ES-I3 (cell line): ENCODE results near the gene SSNA1.

Source experiments
- H3K36me3 ChIP-seq: 2 replicates; pipeline ENCODE4 v1.6.1; 2013; ENCODE audit warnings: mild to moderate bottlenecking, low read length, control low read depth, moderate library complexity; ENCODE audit not compliant: insufficient read depth
- H3K4me1 ChIP-seq: 2 replicates; pipeline ENCODE4 v1.6.1; 2013; ENCODE audit warnings: mild to moderate bottlenecking, control low read depth, low read length; ENCODE audit not compliant: insufficient read depth
- H3K9ac ChIP-seq: 2 replicates; pipeline ENCODE4 v1.6.1; 2013; ENCODE audit warnings: low read depth, mild to moderate bottlenecking, low read length, moderate library complexity
- H3K9me3 ChIP-seq: 2 replicates; pipeline ENCODE4 v1.6.1; 2013; ENCODE audit warnings: mild to moderate bottlenecking, low read length, moderate library complexity; ENCODE audit not compliant: control insufficient read depth, insufficient read depth

Gene SSNA1

DNA sequence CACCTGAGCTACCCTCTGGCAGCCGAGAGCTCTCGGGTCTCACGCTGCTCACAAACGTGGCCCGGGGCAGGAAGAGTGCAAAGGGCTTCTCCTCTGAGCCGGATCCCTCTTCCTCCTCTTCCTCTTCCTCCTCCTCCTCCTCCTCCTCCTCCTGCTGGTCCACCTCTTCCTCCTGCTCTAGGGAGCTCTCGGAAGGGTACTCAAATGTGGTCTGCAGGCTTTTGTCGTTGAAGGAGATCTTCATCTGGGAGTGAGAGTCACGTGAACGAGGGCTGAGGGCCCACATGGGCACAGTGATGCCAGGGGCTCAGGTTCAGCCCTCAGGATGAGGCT lies 3.9 kb downstream of the SSNA1 start:
- Histone ChIP-seq H3K9me3 (no peaks in the 10 kb centered on the region), H3K4me1 (peaks cover 6% of the 10 kb centered on the region; the same call in 1 of the 2 replicates), H3K36me3 (no peaks in the 10 kb centered on the region), H3K9ac (no peak overlapping the region)

DNA sequence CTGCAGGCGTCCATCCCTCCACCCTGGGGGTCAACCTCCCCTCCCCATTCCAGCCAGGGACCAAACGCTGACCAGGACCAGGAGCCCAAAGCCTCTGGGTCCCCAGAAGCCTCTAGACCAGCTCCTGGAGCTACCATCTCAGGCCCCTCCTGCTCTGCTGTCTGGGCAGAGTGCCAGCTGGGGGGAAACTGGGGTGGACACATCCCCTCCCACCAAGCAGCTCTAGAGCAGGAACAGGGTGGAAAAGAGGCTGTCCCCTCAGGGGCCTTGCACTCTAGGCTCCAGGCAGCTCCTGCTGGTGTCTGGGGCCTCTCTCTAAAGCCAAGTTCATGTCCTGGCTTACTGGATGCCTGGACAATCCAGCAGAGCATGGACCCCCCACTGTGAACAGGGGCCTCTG lies 4.4 kb downstream of the SSNA1 start:
- Histone ChIP-seq H3K36me3 (no peaks in the 10 kb centered on the region), H3K4me1 (peaks cover 6% of the 10 kb centered on the region; the same call in 1 of the 2 replicates), H3K9ac (no peak overlapping the region), H3K9me3 (no peaks in the 10 kb centered on the region)

DNA sequence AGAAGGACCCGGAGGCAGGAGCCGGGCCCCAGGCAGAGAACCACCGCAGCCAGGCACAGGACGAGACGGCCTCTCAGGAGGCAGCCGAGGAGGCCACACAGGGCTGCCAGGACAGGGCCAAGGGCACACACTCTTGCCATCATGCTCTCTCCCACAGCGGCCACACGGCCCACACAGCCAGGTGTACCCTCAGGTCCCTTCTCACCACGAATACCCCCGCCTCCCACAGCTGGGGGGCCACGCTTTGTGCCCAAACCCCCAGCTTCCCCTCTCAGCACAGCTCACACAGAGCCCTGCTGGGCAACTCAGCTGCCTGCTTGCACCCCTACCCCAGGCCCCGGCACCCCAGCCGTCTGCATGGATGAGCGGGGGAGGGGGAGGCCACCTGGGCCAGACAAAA lies 5.3 kb downstream of the SSNA1 start:
- Histone ChIP-seq H3K9ac (no peak overlapping the region), H3K9me3 (no peaks in the 10 kb centered on the region), H3K4me1 (peaks cover 6% of the 10 kb centered on the region; the same call in 1 of the 2 replicates), H3K36me3 (no peaks in the 10 kb centered on the region)

DNA sequence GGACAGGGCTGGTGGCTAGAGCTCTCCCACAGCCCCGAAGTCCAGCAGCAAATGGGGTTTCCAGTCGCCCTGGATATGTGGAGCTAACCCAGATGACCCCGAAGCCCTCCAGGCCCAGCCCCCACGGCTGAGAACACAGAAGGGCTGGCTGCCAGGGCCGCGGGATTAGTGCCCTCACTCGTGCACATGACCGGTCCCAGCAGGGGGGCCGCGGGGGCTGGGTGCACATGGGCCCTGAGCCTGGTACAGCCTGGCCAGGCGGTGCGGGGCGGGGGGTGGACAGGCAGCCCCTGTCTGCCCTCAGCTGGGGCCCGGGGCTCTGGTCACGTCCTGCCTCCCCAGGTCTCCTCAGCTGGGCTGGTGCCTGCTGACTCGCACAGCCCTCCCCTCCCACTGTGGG lies 5.9 kb downstream of the SSNA1 start:
- no peak overlapping the region for H3K9ac ChIP-seq
- peaks cover 3% of the 10 kb centered on the region; the same call in 1 of the 2 replicates for H3K4me1 ChIP-seq
- no peaks in the 10 kb centered on the region for H3K36me3 ChIP-seq
- H3K9me3 ChIP-seq = no peaks in the 10 kb centered on the region

GRCh38 chr9:137194909-137195308 lies 6.4 kb downstream of the SSNA1 start:
- Histone ChIP-seq H3K9me3 (no peaks in the 10 kb centered on the region), H3K36me3 (no peaks in the 10 kb centered on the region), H3K9ac (no peak overlapping the region), H3K4me1 (no peaks in the 10 kb centered on the region; the same call in 1 of the 2 replicates)

GRCh38 chr9:137195525-137196220 lies 7.2 kb downstream of the SSNA1 start:
- Histone ChIP-seq H3K9me3 (no peaks in the 10 kb centered on the region), H3K4me1 (no peaks in the 10 kb centered on the region; the same call in 1 of the 2 replicates), H3K9ac (no peak overlapping the region), H3K36me3 (no peaks in the 10 kb centered on the region)

DNA sequence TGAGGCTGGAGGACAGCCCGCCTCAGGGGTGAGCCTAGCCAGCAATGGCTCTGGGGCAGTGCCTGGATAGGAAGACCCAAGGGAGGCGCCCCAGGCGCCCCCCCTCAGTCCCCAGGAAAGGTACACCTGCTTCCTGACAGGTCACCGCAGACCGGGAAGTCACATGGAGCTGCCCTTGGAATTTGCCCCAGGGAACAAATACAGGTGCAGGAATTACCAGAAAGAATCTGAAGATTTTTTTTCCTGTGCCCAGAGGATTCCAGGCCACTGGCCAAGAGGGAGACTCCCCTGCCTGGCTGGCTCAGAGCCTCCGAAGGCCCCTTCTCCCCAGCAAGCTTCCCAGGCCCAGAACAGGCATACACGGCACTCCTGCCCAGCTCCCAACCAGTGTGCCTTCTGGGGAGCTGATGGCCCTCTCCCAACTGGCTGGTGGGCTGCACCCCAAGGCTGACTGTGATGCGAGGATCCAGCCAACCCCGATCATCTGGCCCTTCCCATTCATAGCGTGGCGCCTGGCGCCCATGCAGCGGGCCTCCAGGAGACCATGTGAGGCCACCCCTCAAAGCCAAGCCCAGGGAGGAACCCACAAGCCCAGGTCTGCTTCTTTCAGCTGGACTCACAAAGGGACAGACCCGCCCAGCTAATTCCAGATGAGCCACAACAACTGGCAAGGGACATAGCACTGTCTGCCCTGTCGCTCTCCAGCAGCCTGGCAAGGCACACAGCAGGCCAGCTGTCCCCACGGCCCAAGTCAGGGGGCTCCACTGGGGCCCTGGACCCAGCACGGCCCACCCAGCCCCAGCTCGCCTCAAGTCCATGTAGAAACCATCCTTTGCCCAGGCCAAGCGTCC lies 9.8 kb downstream of the SSNA1 start:
- Histone ChIP-seq H3K9ac (no peak overlapping the region), H3K4me1 (no peaks in the 10 kb centered on the region; the same call in 1 of the 2 replicates), H3K9me3 (no peaks in the 10 kb centered on the region), H3K36me3 (no peaks in the 10 kb centered on the region)

DNA sequence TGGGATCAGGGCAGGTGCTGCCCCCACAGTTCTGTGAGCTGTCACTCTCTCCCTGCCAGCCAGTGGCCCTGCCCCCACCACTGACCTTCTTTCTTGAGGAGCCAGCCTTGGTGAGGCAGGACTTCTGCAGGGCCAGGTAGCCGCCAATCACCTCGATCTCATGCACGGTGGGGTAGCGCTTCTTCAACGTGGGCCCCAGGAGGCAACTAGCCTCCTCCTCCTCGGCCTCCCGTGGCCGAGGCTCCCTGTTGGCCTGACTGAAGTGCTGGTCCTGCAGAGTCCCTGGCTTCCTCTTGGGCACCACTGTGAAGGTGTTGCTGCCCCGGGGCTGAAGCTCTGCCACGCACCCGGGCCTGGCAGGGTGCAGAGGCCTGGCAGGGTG lies 10.4 kb downstream of the SSNA1 start:
- no peaks in the 10 kb centered on the region for H3K9me3 ChIP-seq
- peak overlapping the region; percentile 32; the same call in 1 of the 2 replicates for H3K9ac ChIP-seq
- H3K4me1 ChIP-seq = peaks cover under 1% of the 10 kb centered on the region; the same call in 1 of the 2 replicates
- H3K36me3 ChIP-seq = no peaks in the 10 kb centered on the region

GRCh38 chr9:137199411-137200121 lies 11.1 kb downstream of the SSNA1 start:
- H3K9me3 ChIP-seq = no peaks in the 10 kb centered on the region
- peak overlapping the region; percentile 32; the same call in 1 of the 2 replicates for H3K9ac ChIP-seq
- H3K4me1 ChIP-seq = peaks cover 6% of the 10 kb centered on the region
- H3K36me3 ChIP-seq = no peaks in the 10 kb centered on the region

DNA sequence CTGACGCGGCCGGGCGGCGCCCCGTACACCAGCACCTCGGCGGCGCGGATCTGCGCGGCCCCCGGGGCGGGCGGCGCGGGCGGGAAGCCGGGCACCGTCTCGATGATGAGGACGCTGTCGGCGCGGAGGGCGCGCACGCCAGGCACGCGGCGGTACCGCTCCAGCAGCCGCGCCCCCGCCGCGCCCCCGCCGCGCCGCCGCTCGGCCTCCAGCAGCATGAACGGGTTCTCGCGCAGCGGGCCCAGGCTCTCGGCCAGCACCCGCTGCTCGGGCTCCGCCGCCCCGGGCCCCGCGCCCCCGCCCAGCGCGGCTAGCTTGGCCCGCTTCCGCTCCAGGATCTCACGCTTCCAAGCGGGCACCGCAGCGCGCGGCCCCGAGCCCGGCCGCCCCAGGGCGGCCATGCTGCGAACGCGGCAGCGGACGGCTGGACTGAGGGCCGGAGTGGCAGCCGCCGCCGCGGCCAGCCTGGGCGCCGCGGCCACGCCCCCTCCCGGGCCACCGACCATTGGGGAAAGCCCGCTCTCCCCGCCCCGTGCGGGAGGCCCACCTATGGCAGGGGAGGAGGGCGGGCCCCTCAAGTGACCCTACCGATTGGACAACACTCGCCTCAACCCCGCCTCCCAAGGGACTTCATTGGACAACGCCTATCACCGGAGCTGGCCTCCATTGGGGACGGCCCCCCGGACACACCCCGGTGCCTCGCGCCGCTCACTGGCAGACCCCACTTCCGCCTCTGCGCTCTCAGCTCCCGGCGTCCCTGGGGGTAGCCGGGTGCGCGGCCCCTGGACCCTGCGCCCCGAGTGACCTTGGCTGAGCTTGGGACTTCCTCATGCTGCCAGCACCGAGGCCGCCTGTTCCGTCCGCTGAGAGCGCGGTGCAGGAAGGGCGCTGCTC lies 12.1 kb downstream of the SSNA1 start, which contains the start of gene TPRN:
TPRN (minus strand) TSS at position 431 of the 894 bp plus-strand sequence; CDS start at position 401, 30 bp downstream.
- Histone ChIP-seq H3K4me1 (peaks cover 6% of the 10 kb centered on the region), H3K9me3 (no peaks in the 10 kb centered on the region), H3K36me3 (no peaks in the 10 kb centered on the region), H3K9ac (peak within 1 kb of the TSS; percentile 69)

DNA sequence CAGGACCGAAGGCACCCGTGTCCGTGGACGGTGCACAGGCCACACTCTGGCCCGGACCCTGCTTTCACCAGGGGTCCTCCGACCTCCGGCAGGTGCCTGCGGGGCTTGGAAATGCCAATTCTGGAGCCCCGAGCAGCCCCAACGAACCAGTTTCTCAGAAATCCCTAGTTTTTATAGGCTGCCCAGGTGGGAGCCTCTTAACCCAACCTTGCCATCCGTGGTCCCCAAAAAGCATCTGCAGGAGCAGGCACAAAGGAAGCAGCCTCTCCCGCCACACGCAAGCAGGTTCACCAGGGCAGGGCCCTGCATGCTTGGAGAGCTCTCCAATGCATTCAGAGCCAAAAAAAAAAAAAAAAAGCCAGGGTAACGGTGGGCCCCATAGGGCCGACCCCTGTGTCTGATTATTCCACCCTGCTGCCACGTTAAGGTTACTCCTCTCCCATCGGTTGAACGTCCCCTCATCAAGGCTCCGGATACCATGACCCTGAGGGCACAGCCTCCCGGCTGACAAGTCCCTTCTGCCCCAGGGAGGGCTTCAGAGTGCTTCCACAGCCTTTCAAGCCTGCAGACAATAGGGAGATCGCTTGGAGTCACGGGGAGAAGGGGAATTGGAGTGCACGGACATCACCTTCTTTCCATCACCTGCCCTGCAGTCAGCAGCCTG lies 12.9 kb downstream of the SSNA1 start:
- H3K9me3 ChIP-seq = no peaks in the 10 kb centered on the region
- H3K9ac ChIP-seq = peak overlapping the region; percentile 69
- no peaks in the 10 kb centered on the region for H3K36me3 ChIP-seq
- H3K4me1 ChIP-seq = peaks cover 6% of the 10 kb centered on the region

GRCh38 chr9:137202966-137203365 lies 14.5 kb downstream of the SSNA1 start:
- Histone ChIP-seq H3K4me1 (peaks cover 6% of the 10 kb centered on the region), H3K36me3 (no peaks in the 10 kb centered on the region; the same call in 1 of the 2 replicates), H3K9me3 (no peaks in the 10 kb centered on the region), H3K9ac (no peak overlapping the region)

- H3K4me1 ChIP-seq = peaks cover 6% of the 10 kb centered on the region
- no peaks in the 10 kb centered on the region; the same call in 1 of the 2 replicates for H3K36me3 ChIP-seq
- no peaks in the 10 kb centered on the region for H3K9me3 ChIP-seq
- H3K9ac ChIP-seq = peak overlapping the region; percentile 73
Measured at GRCh38 chr9:137204731-137205125, 16.3 kb downstream of the SSNA1 start.
